COLO668 (cell line): ENCODE results near the gene SCAMP3.
"Not testable (repeated sequence)": the region's sequence is repeated elsewhere in the genome, so short reads cannot be mapped to it uniquely, and the experiment has no call there.

ENCODE experiments used
- DNase-seq: peaks from one replicate; lab custom pipeline; 2025; ENCODE audit not compliant: unreplicated experiment; lab: John Stamatoyannopoulos, UW

SCAMP3 gene

GRCh38 chr1:155232001-155232978 lies 29.9 kb downstream of the SCAMP3 start:
- DNase-seq, result not testable (repeated sequence)

GRCh38 chr1:155231302-155231701 lies 30.9 kb downstream of the SCAMP3 start:
- not testable (repeated sequence) for DNase-seq

GRCh38 chr1:155228096-155228427 lies 34.1 kb downstream of the SCAMP3 start:
- no peak for DNase-seq

GRCh38 chr1:155227261-155228095 lies 34.7 kb downstream of the SCAMP3 start:
- DNase-seq, result peak; percentile 99

DNA sequence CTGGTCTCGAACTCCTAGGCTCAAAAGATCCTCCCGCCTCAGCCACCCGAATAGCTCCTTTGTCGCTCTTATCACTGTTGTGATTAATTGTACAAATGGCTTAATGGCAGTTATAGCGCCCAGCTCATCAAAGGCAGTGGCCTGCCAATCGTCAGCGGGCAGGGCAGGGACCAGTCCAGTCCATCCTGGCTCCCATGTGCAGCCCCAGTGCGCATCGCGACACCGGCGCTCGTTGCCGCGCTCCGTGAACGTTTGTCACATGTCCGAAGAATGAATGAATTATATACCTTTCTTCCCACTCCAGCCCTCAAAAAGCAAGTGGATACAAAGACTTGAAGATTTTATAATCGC lies 35.3 kb downstream of the SCAMP3 start:
- DNase-seq, result peak; percentile 81

- DNase-seq, result peak; percentile 73
These were observed 35.8 kb downstream of the SCAMP3 start for GRCh38 chr1:155226188-155226909.

- not testable (repeated sequence) for DNase-seq
These were observed 36.8 kb downstream of the SCAMP3 start for GRCh38 chr1:155225404-155225759.

DNA sequence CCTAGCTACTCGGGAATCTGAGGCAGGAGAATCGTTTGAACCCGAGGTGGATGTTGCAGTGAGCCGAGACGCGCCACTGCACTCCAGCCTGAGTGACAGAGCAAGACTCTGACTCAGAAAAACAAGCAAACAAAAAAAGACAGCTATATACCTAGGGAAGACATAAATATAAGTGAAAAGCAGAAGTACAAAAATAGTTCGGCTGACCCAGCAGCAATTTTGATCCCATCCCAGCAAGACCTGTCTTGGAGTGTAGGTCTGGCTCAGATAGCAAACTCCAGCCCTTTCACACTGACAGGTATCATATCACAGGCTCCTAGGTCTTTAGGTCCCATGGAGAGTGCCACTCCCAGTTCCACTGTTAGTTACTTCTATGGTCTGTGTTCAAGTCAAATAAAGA lies 39.1 kb downstream of the SCAMP3 start:
- DNase-seq, result no peak

GRCh38 chr1:155220211-155220965 lies 41.8 kb downstream of the SCAMP3 start:
- DNase-seq, result not testable (repeated sequence)

DNA sequence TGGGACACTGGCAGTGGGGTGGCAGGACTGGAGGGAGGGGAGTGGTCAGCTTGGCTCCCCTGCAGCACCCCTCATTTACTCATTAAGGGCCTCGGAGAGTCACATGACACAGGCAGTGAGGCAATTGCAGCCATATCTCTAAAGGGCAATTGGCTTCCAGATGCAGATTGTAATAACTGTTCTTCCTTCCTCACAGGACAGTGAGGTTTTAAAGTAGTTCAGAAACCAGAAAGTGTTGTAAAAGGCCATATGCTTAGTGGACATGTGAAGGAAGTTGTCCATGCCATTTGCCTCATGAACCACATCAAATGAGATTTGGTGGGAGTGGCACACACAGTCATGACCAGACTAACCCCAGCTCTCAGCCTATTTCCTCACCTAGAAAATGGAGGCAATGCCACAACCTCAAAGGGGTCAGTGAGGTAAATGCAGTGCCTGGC lies 42.5 kb downstream of the SCAMP3 start:
- DNase-seq, result no peak

- peak; percentile 20 for DNase-seq
These were observed 43.1 kb downstream of the SCAMP3 start for GRCh38 chr1:155218854-155219591.

DNA sequence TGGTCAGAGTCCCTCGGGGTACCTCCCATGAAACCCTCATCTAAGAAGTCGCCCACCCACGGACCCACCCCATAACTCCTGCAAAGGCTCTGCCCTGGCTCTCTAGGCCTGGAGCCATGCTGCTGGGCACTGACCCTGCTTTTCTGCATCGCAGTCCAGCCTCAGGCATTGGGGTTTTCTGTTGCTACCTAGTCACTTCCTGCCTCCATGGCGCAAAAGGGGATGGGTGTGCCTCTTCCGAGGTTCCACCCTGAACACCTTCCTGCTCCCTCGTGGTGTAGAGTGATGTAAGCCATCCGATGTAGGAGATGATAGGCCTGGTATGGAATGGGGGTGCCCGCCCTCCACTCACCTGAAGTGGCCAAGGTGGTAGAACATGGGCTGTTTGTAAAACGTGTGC lies 47.5 kb downstream of the SCAMP3 start:
- DNase-seq, result not testable (repeated sequence)

DNA sequence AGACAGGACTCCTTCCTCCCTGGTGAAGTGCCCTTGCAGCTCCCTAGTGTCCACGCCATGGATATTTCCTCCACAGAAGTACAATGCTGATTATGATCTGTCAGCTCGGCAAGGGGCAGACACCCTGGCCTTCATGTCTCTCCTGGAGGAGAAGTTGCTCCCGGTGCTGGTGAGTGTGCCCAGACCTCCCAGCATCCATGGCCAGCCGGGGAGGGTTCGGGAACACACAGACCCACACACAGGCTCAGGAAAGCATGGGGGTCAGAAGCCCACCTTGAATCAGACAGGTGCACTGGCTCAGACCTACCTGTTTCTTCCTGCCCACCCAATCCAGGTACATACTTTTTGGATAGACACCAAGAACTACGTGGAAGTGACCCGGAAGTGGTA lies 50.1 kb downstream of the SCAMP3 start:
- DNase-seq, result not testable (repeated sequence)

DNA sequence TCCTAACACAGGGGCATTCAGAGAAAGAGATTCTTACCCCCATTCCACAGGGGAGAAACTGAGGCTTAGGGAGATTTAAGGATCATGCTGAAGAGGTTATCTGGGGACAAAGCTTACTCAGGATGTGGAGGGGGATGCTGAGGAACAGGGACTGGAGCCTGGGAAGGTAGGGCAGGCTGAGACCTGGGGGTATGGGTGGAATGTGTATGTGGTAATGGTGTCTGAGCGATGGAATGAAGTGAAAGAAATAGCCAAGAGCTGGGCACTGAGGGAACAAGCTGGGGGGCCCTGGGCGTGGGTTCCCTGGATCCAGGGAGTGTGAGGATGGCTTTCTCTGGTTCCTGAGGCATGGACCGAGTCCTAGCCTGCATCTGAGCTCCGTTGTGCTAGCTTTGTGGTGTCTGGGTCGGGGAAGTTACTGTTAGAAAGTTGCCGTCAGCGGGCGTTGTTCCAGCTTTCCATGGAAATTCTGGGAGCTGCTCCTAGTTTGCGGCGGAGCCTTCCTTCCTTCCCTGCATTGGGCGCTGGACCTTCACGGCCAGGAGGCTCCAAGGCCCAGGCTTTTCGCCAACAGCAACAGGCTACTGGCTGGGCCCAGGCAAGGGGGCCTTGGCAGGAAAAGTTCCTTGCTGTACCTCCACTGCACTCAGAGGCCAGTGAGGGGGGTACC lies 50.6 kb downstream of the SCAMP3 start:
- DNase-seq, result not testable (repeated sequence)

DNA sequence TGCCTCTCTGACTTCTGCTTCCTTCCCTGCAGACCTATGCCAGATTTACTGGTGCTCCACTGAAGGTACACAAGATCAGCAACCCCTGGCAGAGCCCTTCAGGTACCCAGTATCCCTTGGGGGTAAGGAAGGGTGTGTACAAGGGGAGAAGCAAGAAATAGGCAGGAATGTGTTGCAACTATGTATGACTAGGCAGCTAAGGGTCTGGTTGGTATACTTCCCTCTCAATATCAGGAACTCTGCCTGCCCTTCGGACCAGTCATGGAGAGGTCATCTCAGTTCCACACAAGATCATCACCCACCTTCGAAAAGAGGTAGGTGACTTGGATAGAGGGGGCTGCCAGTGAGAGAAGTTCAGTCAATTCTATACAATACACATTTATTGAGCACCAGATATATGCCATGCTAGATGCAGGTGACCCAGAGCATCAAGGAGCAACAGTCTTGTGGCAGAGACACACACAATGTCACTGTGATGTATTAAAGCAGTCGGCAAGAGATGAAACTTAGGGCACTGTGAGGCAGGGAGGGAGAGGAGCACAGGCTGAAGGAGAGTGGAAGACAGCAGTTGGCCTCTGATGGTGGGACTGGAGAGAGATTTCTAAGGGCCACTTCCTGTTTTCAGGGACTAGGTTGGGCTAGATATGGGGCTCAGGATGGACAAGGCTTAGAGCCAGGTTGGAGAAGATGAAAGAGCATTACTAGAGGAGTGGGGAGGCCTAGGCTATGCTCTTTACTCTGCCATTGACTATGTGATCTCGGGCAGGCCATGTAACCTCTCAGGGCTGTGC lies 51.7 kb downstream of the SCAMP3 start:
- no peak for DNase-seq

DNA sequence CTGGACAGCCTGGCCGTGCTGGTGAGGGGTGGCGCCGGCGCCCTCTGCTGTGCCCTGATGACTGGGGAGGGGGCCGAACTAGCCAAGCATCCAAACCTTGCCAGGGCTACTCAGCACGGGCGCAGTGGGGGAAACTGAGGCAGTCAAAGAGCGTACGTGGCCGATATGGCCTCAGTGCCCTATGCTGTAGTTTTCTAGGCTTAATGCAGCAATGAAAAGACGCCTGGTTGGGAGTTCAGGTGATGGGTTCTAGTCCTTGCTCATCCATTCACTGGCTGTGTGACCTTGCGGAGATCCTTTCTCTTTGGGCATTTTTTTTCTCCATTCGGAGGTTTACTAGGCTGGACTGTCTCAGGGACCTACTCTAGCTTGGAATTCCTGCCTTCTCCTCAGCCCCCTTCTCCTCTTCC lies 52.8 kb downstream of the SCAMP3 start:
- DNase-seq, result no peak

DNA sequence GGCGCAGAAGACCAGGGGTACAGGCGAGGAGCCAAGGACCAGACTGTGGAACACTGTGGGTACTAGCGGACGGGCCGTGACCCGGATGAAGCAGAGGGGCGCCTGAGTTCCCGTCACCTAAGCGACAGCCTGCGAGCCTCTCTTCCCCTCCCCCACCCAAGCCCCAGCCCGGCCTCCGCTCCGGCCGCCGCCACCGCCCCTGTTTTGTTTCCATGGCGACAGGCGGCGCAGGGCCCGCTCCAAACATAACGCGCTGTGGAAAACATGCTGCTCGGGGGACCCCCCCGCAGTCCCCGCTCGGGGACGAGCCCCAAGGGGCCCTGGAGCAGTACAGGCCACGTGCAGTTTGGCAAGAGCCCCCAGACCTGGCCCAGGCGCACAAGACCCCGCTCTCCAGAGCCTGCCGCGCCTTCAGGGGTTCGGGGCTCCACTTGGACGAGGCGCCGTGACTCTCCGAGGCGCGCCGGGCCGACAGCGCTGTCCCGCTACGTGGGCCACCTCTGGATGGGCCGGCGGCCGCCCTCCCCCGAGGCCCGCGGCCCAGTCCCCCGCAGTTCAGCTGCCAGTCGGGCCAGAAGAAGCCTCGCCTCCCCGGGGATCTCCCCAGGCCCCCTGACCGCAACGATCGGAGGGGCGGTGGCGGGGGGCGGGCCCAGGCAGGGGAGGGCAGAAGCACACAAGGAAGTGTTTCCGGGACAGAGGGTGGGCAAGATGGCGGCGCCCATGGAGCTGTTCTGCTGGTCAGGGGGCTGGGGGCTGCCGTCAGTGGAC lies 53.4 kb downstream of the SCAMP3 start, which contains the start of gene MTX1:
Gene MTX1 (plus strand): TSS at position 155 of the 771 bp plus-strand sequence. CDS start 110 bp downstream, at position 265.
- DNase-seq, result peak; percentile 93
